HT-29 (cell line): ENCODE data around the gene NFASC. TPM values are rescaled to one million over a fixed set of nuclear protein-coding genes. Genes with fewer than 3 reads are reported as not detected.

Experiments used
- DNase-seq: peaks from one replicate; pipeline ENCODE4 v3.0.0-alpha.2; 2015; ENCODE audit warnings: low spot score
- total RNA-seq: library from RNA; depleted of rRNA; stranded (reverse); fragments of >200 nt; shearing (Covaris generic); gene quantifications from 2 replicates; pipeline ENCODE4 v1.2.3, GENCODE V29; 2014

Gene NFASC
- total RNA-seq, 1 experiment from 2014 or later, result not detected

DNA sequence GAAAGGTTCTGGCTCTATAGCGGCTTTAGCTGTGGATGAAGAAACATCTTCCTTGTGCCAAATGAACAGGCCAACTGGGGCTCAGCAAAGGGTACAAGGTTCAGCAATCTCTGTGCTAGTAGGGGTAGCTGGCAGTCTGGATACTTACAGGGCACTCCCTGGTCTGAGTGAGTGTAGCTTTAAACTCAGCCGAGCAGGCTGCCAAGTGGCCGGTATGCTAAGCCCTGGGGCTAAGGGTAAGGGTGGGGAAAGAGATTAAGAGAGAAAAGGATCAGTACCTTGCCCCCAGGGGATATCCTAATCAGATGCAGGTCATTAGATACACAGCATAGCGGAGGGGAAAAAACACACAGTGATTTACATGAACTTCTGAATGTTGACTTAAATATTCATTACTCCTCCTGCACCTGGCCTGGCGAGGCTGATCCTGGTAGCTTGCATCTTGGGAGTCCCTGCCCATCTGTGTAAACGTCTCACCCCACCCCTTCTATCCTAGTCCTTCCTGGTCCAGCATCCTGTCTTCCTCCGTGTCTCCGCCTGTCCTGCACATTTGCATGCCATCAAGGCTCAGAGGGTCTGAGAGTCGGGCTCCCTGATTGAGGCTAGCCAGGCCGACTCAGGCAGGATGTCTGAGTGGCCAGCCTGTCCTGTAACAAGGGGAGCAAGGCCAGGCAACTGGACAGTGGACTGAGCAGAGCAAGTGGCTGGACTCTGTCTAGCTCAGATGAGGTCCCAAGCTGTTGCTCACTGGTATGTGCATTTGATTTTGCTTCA, 132.9 kb downstream of the NFASC start:
- no peak for DNase-seq

DNA sequence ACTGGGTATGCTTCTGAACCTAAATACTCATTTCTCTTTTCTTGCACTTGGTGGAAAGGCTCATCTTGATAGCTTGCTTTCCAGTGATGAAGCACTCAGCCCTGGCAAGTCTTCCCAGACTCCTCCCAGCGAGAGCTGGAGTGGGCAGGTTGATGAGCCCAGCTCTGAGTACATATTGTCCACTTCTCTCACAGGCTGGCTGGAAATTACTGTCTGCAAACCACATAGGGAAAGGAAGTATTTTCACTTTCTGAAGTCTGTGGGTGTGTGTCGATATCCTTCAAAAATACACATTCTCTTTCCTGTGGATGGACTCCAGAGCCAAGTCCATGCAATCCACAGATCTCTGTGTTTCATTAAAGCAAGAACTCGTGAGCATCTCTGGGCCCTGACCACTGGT, 133.7 kb downstream of the NFASC start:
- no peak for DNase-seq

DNA sequence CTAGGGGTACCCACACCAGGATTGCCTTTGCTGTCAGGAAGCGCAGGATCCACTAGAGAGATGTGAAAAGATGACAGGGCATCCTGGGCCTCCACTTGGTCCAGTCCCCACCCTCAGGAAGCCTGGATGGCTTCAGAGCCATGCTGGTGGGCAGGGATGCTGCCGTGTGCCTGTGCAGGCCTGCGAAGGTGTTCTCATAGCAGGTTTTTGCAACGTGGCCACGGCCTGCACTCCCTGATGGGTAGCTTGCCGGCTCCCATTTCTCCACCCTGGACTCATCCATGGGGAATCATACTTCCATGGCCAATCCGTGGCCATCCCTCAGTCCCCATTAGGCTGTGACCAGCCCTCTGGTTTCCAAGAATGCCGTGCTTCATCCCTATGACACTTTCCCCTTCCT, 138.2 kb downstream of the NFASC start:
- no peak for DNase-seq

DNA sequence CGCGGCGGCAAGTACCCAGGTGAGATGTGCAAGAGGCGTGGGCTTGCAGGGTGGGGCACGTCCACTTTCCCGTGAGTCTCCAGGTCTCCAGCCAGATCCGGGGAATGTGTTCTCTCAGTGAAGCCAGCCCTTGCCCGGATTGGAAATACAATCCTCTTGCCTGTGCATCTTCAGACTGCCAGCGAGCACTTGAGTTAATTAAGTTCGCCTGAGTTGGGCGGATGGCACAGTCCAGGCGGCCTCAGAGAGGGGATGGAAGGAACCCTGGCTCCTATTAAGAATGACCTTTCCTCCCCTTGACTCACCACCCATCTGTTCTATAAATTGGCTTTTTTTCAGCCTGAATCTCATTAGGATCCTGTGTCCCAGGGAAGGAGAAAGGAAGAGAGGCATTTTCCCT, 139.0 kb downstream of the NFASC start:
- no peak for DNase-seq

DNA sequence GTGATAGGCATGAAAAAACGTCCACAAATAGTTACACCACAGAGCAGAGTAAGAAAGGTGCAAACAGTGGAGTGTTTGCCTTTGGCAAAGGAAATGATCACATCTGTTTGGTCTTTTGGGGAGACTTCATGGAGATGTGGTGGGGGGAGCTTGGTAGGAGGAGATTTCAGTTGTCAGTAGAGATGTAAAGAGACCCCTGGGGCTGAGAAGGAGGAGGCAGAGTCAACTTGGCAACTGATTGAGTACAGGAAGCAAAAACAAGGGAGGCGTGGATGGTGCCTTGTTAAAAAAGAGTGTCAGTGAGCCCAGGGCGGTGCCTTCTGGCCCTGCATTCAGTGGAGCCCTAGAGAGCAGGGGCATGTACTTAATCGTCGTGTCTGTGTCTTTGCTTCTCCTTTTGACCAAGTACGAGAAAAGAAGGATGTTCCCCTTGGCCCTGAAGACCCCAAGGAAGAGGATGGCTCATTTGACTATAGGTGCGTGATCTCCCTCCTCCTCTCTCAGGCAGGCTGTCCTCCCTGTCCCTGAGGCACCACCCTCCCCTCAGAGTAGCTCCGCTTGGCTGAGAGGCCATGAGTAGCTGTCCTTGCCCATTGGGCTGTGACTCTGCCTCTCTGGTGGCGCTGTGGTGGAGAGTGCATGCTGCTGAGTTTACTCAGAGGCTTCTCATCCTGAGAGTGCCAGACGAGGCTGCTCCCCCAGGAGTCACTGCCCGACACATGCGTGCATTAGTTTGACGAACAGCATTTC, 141.9 kb downstream of the NFASC start:
- no peak for DNase-seq

DNA sequence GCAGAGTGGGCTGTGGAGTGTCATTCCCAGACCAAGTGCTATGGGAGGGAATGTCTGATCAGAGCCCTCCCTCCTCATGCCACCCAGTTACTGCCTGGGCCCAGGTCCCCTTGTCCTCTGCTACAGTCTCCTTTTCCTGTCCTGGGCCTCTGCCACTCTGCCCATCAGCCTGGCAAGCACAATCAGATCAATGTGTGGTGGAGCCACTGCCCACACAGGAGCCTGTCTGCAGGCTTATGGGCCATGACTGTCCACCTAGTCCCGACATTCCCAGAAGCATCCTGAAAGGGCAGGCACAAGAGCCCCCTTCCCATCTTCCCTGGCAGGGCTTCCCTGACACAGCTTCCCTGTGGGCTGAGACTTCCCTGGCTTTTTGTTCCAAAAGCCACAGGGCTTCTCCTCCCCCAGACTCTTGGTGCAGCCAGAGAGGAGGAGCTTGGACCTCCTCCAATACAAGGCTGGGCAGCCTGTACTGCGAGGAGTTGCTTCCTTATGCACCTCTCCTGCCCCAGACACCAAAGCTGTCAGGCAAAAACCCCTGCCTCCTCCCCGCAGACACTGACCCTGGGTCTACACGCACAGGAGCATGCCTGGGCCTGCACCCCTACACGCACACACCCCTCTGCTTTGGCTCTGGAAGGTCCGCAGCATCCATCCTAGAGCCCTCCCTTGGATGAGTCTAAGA, 143.2 kb downstream of the NFASC start:
- DNase-seq, result no peak

DNA sequence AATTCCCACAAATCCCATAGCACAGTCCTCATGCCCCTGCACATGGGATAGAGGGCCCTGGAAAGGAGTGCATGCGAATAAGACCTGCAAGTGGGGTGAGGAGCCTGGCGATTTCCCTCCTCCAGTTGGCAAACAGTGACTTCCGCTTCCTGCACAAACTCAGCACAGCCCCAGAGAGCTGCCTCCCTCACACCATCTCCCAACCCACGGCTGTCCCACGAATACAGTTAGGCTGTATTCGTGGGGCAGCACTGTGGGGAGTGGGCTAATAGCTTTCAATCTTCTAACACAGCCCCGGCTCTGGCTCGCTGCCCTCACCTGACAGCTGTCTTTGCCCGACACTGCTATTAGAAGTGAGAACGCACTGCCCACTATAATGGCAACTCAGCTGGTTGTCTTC, 144.1 kb downstream of the NFASC start:
- no peak for DNase-seq

DNA sequence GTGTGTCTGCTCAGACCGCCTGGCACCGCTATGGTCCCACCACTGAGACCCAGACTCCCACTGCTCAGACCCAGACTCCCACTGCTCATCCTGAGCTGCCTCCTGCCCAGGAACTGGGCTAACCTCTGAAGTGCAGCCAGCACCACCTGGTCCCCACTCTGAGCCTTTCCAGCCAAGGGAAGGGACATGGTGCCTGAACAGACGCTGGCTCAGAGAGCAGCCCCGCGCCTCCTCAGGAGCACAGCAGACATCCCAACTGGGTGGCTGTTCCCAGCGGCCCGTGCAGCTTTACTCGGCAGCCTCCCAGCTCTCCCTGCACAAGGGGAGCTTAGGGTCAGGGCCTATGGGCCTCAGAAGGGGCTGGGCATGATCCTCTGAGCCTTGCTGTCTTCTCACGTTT, 144.6 kb downstream of the NFASC start:
- no peak for DNase-seq

DNA sequence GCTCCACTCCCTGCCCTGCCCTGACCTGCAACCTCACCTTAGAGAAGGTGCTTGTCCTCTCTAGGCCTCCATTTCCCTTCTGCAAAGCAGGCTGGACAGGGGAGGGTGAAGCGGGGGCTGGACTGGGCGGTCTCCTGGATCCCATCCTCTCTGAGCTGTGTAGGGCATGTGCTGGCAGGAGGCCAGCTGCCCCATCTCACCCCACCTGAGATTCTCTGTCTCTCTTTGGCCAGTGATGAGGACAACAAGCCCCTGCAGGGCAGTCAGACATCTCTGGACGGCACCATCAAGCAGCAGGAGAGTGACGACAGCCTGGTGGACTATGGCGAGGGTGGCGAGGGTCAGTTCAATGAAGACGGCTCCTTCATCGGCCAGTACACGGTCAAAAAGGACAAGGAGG, 145.4 kb downstream of the NFASC start:
- DNase-seq, result no peak

DNA sequence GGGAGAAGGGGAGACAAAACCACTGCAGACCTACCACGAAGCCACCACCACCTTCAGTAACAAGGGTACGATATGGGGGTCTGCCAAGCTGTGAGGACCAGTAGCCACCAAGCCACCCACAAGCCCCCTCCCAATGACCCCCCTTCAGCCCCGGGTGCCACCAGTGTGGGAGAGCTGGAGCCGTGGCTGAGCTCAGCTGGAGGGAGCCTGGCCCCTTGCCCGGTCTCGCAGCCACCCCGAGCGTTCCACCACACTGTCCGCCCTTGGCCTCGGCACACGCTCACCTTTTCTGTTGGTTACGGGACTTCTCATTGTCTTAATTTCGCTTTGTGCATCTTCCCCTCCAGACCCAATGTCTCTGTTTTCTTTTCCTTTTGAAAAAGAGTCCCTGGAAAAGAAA, 145.9 kb downstream of the NFASC start:
- DNase-seq, result no peak

DNA sequence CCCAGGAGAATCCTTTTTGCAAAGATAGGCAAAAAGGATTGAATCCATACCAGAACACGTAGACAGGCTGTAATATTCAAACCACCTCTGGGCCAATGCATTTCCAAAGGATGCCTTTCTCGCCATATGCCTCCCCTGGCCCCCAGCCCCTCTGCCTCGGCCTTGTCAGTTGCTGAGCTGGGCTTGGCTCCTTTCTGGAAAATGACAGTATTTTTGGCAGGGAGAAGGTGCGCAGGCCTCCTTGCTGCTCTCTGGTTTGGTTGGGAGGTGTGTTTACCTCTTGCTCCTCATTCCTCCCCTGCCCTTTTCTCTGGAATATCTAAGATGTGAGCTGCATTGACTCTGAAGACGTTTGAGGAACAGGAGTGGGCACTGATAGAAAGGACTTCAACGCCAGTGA, 146.3 kb downstream of the NFASC start:
- DNase-seq, result no peak

DNA sequence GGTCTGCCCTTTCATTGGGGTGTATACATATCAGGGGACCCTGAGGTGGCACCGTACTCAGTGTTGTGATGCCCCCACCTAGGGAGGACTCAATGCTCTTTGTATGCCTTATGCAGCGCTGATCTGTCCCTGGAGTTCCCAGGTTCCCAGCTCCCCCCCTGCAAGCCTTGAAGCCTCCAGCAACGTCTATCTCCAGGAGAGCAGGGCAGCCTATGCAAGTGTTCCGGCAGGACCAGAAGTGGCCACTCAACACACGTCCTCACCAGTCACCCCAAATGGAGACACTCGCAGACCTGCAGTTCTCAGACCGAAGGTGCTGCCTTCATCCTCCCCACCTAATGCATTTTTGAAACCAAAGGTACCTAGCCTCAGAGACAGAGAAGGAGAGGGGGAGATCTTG, 147.1 kb downstream of the NFASC start:
- no peak for DNase-seq

DNA sequence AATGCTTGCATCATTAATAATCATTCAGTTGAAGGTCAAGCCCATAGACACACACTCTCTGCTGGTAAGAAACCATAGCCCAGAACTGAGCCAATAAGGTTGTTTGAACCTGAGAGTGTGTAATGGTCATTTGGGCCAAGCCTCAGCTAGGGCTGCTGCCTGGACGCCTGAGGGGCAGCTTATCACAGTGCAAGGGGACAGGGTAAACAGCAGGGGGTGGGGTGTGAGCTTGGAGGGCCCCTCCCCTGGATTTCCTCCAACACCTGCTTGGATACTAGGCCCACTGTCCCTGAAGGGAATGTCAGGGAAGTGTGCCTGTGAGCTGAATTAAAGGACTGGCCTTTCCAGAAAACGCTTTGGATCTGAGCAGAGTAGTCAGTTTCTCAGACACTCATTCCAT, 147.7 kb downstream of the NFASC start:
- DNase-seq, result no peak

DNA sequence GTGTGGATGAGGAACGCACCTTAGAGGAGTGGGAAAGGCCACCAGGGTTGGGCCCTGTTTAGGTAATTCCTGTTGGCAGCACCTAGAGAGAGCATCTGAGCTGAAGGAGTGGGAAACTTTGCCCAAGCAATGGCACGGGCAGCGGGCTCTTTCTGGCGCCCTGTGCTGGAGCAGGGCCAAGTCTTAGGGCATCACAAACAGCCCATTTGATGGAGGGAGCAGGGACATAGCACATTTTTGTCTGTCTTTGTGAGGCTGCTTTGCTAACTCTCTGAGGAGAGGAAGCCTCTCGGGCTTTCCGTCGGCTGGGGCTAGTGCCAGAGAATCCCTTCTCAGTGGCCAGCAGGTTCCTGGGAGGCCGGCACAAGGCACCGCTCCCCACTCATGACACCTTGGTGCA, 149.8 kb downstream of the NFASC start:
- no peak for DNase-seq

DNA sequence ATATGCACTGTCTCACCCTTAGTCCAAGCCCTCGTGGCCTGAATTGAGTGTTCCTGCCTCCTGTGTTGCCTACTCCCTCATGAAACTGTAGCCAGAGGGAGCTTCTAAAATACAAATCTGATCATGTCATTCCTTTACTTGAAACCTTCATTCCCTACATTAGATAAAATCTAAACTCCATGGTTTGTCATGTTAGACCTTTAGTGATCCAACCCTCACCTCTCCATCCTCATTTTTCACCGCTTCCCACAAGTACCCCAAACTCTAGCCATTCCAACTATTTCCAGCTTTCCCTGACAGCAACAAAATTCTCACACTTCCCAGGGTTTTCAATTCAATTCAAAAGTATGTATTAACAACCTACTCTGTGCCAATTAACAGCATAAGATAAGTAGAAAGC, 154.0 kb downstream of the NFASC start:
- DNase-seq, result no peak

DNA sequence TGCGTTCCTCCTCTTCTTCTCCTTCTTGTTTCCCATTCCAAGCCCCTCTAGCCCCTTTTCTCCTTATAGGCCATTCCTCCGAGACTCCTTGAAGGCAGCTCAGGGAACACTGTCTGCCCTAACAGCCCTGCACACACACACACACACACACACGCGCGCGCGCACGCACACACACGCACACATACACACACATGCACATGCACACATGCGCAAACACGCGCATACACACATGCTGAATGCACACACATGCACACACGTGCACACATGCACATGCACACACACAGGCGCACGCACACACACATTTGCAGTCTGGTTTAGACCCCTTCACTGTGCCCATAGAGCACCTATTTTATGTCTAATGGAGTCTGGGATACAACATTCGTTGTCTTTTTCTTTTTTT, 154.6 kb downstream of the NFASC start:
- DNase-seq, result no peak

DNA sequence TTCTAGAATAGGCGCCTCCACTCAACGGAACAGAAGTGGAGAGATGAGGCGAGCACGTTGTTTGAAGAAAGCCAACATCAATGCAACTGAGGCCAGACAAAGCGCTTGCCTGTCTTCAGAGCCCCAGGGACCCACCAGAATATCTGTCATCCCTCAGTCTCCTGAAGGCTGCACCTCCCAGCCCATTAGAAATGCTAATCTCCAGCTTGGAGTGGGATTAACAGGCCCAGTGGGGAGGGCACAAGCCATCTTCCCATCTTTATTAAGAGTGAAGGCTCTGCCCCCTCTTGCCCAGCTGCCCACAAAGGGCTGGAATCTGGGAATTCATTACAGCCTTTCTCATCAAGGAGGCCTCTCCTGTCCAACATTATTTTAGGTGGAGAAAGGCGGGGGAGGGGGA, 155.5 kb downstream of the NFASC start:
- DNase-seq, result no peak

DNA sequence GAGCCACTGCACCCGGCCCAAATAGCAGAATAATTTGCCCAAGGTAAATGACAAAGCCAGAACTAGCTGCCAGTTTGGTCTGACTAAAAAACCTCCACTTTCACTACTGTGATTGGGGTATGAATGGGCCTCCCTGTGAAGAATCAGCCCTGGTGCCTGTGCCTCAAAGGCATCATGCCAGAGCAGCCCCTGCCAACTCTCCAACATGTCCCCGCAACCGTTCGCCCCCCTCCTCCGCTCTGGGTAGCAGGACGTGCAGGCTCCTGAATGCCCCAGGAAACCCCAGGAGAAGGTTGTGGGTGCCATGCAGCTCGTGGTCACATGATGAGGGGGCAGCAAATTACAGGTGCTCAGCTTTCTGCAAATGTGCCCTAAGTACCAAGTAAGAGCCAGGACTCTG, 157.7 kb downstream of the NFASC start:
- DNase-seq, result no peak

DNA sequence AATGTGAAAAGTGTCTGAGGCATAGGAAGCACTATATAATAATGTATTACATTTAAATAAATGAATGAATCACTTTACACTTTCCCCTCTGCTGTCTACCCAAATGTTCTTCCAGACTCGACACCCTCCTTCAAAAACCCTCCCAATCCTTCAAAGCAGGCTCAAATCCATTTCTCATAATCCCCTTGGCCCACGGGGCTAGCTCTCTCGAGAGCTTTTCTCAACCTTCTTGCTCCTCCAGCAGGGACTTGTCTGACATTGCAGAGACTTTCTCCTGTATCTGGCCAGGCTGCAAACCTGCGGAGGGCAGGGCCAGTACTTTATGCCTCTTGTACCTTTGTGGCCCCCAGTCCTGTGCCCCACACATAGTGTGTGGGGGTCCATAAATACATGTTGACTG, 158.3 kb downstream of the NFASC start:
- no peak for DNase-seq

DNA sequence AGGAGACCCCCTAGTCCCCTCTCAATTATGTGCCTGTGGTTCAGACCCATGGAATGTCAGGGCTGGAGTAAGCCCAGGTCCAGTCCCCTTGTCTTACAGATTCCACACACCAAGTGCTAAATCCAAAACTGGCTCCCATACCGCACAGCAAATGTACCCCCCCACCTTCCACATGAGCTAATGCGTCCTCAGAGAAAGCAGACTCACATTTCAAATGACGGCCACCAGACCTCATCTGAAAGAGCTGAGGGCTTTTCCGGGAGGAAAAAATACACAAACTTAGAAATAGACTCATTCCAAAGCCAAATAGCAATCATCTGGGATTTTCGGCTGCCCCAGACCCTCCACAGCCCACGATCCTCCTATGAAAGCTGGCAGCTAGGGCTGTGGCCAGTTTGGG, 159.6 kb downstream of the NFASC start:
- no peak for DNase-seq

DNA sequence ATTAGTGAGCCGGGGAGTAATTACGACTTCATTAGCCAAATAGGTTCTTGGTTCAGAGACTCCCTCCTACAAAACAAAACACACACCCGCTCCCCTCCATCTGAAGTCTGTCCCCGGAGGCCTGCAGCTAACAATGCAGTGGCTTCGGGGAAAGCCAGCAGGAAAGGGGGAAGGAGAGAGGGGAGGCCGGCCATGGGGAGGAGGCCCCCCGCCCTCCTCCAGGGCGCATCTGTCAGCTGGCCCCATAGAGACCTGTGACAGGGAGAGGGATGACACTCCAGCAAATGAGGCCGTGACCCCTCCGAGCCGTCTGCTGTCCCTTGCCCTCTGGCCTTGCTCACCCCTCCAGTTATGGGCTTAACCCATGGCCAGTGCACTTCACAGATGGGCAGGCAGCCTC, 160.2 kb downstream of the NFASC start:
- DNase-seq, result no peak

DNA sequence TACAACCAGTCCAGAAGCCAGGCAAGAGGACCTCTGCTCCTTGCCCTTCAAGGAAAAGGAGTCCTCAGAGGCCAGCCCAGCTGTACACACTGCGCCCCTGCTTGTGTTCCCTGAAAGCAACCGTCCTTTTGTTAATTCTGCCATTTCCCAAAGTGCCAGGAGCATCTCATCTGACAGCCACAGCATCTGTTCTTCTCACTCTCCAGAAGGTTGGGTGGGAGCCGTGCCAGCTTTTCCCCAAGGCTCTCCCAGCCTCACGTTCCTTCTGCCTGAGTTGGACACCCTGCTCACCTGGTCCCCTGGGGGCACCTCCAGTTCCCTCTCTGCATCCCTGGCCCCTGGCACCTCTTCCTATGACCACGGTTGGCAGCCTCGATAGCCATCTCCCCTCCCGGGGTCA, 161.8 kb downstream of the NFASC start:
- DNase-seq, result no peak

DNA sequence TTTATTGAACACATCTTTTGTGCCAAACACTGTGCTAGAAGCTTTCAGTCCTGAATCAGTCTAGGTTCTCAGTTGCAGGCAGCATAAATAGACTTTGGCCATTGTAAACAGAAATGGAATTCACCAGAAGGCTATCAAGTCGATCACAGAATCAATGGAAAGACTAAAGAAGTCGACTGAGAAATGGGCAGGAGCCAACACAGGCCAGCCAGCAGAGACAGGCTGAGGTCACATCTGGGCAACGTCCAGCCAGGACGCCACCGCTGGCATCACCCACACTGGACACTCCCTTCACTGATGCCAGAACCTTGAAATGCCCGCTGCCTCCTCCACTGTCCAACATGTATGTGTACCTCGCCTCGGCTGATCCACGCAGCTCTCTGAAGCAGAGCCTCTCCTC, 166.9 kb downstream of the NFASC start:
- DNase-seq, result no peak
